H1 (cell line): Measurements from ENCODE around the gene SF3A2. TPM values are rescaled to one million over a fixed set of nuclear protein-coding genes. Genes with fewer than 3 reads are reported as not detected.
A peak's percentile ranks its signal among the peaks of the same experiment; 100 is the strongest.

ENCODE experiments used
- CTCF ChIA-PET: fragments of 300-600 bp; sonication (Branson Sonifier 250); formaldehyde crosslinking; loops from one replicate; lab custom pipeline; 2021; ENCODE audit not compliant: partially characterized antibody; lab: Charles Lee
- POLR2A ChIA-PET: fragments of 300-600 bp; sonication (Branson Sonifier 250); formaldehyde crosslinking; loops from one replicate; lab custom pipeline; 2021; ENCODE audit warnings: inconsistent platforms; ENCODE audit not compliant: partially characterized antibody; lab: Charles Lee
- DNase-seq, 2 experiments: peaks; one replicate each; pipeline versions ENCODE4 v3.0.0 to v3.0.0-alpha.2; 2010 to 2022; ENCODE audit warnings: low spot score in 2 of 2, low read depth in 1 of 2, mixed read lengths in 1 of 2
- FAIRE-seq: peaks from 2 replicates; lab custom pipeline; 2011; peaks lifted over from hg19 to GRCh38; lab: Jason Lieb, UNC
- H2AFZ ChIP-seq: 2 replicates; pipeline ENCODE4 v1.8.1; 2012; ENCODE audit warnings: low read length, inconsistent platforms
- H2AK5ac ChIP-seq: 2 replicates; pipeline ENCODE4 v1.6.1; 2013; ENCODE audit warnings: low read depth, low read length
- H2BK120ac ChIP-seq: replicated peaks from 2 replicates; pipeline ENCODE3; 2013; ENCODE audit warnings: low read depth, low read length, inconsistent platforms
- H2BK12ac ChIP-seq: 2 replicates; pipeline ENCODE4 v1.6.1; 2013; ENCODE audit warnings: low read depth, low read length
- H2BK15ac ChIP-seq: 2 replicates; pipeline ENCODE4 v1.6.1; 2013; ENCODE audit warnings: low read length
- H2BK20ac ChIP-seq: 2 replicates; pipeline ENCODE4 v1.6.1; 2013; ENCODE audit warnings: low read length
- H2BK5ac ChIP-seq: 2 replicates; pipeline ENCODE4 v1.6.1; 2013; ENCODE audit warnings: low read depth, low read length
- H3K14ac ChIP-seq: 2 replicates; pipeline ENCODE4 v1.6.1; 2013; ENCODE audit warnings: inconsistent platforms; ENCODE audit not compliant: insufficient read length
- H3K18ac ChIP-seq: 2 replicates; pipeline ENCODE4 v1.6.1; 2013; ENCODE audit warnings: low read length; ENCODE audit errors: extremely low read depth
- H3K23ac ChIP-seq: 2 replicates; pipeline ENCODE4 v1.6.1; 2013; ENCODE audit warnings: inconsistent platforms; ENCODE audit not compliant: insufficient read length
- H3K23me2 ChIP-seq: 2 replicates; pipeline ENCODE4 v1.6.1; 2013; ENCODE audit warnings: low read depth, low read length
- H3K27ac ChIP-seq: 2 replicates; pipeline ENCODE4 v1.6.1; 2011; ENCODE audit warnings: low read depth, low read length, inconsistent platforms
- H3K27me3 ChIP-seq, 4 experiments: replicated peaks in 1 of 4; 1 replicate in 1 of 4; 2 replicates in 3 of 4; pipeline versions ENCODE4 v1.6.1 to v1.8.1; 2011 to 2013; ENCODE audit warnings: low read length in 3 of 4, mild to moderate bottlenecking in 3 of 4, inconsistent platforms in 2 of 4, mixed read lengths in 2 of 4, moderate library complexity in 1 of 4; ENCODE audit not compliant: control insufficient read depth in 3 of 4, insufficient read depth in 3 of 4; ENCODE audit errors: extremely low read depth in 1 of 4
- H3K36me3 ChIP-seq, 4 experiments: 2 replicates each; pipeline versions ENCODE4 v1.6.1 to v1.8.1; 2011 to 2013; ENCODE audit warnings: mild to moderate bottlenecking in 4 of 4, low read length in 3 of 4, moderate library complexity in 2 of 4, control low read depth in 1 of 4, inconsistent platforms in 1 of 4; ENCODE audit not compliant: insufficient read depth in 4 of 4, control insufficient read depth in 2 of 4
- H3K4ac ChIP-seq: replicated peaks from 2 replicates; pipeline ENCODE3; 2013; ENCODE audit warnings: low read length, low read depth, mixed read lengths, inconsistent platforms; ENCODE audit not compliant: insufficient read length
- H3K4me1 ChIP-seq, 4 experiments: replicated peaks in 1 of 4; 1 replicate in 1 of 4; 2 replicates in 3 of 4; pipeline versions ENCODE4 v1.6.1 to v1.8.1; 2011 to 2013; ENCODE audit warnings: low read length in 3 of 4, inconsistent platforms in 2 of 4, mixed read lengths in 1 of 4; ENCODE audit not compliant: insufficient read depth in 4 of 4, control insufficient read depth in 3 of 4
- H3K4me2 ChIP-seq, 2 experiments: 2 replicates each; pipeline versions ENCODE4 v1.6.1 to v1.8.1; 2011 to 2013; ENCODE audit warnings: low read depth in 2 of 2, low read length in 2 of 2, control low read depth in 1 of 2, inconsistent platforms in 1 of 2, mild to moderate bottlenecking in 1 of 2; ENCODE audit not compliant: insufficient read depth in 1 of 2
- H3K4me3 ChIP-seq, 4 experiments: fragments of 200-600, 300-600 bp in 1 of 4; sonication (generic), shearing (Covaris generic), sonication (Bioruptor Twin) in 1 of 4; 2 replicates each; pipeline versions ENCODE4 v1.5.1 to v1.8.1; 2011 to 2016; ENCODE audit warnings: low read length in 4 of 4, low read depth in 3 of 4, control low read depth in 2 of 4, inconsistent platforms in 2 of 4, mild to moderate bottlenecking in 2 of 4, mixed read lengths in 1 of 4, moderate library complexity in 1 of 4; ENCODE audit not compliant: insufficient read depth in 2 of 4; ENCODE audit errors: extremely low read depth in 1 of 4
- H3K56ac ChIP-seq: replicated peaks from 2 replicates; pipeline ENCODE3; 2013; ENCODE audit warnings: low read depth, mild to moderate bottlenecking, mixed read lengths, low read length, inconsistent platforms; ENCODE audit not compliant: insufficient read length
- H3K79me1 ChIP-seq: 2 replicates; pipeline ENCODE4 v1.6.1; 2013; ENCODE audit warnings: low read depth, low read length, control low read depth
- H3K79me2 ChIP-seq, 2 experiments: 2 replicates each; pipeline versions ENCODE4 v1.6.1 to v1.8.1; 2012 to 2013; ENCODE audit warnings: low read length in 2 of 2, mild to moderate bottlenecking in 2 of 2, inconsistent platforms in 1 of 2; ENCODE audit not compliant: insufficient read depth in 2 of 2, control insufficient read depth in 1 of 2
- H3K9ac ChIP-seq, 4 experiments: replicated peaks in 1 of 4; 1 replicate in 1 of 4; 2 replicates in 3 of 4; pipeline versions ENCODE4 v1.6.1 to v1.8.1; 2011 to 2013; ENCODE audit warnings: low read depth in 3 of 4, low read length in 3 of 4, control low read depth in 2 of 4, mild to moderate bottlenecking in 2 of 4, moderate library complexity in 2 of 4, inconsistent platforms in 1 of 4; ENCODE audit errors: extremely low read depth in 1 of 4
- H3K9me3 ChIP-seq, 2 experiments: 2 replicates each; pipeline versions ENCODE4 v1.6.1 to v1.8.1; 2012 to 2013; ENCODE audit warnings: mild to moderate bottlenecking in 2 of 2, moderate library complexity in 2 of 2, control low read depth in 1 of 2, inconsistent platforms in 1 of 2, low read depth in 1 of 2, low read length in 1 of 2, mixed read lengths in 1 of 2; ENCODE audit not compliant: insufficient read depth in 2 of 2
- H4K20me1 ChIP-seq, 2 experiments: replicated peaks in 1 of 2; 2 replicates each; pipeline versions ENCODE3 to v1.8.1; 2011 to 2013; ENCODE audit warnings: inconsistent platforms in 2 of 2, low read length in 2 of 2, mild to moderate bottlenecking in 1 of 2; ENCODE audit not compliant: insufficient read depth in 2 of 2, control insufficient read depth in 1 of 2
- H4K5ac ChIP-seq: 2 replicates; pipeline ENCODE4 v1.6.1; 2013; ENCODE audit warnings: low read length, low read depth, mixed read lengths, inconsistent platforms; ENCODE audit not compliant: insufficient read length
- H4K8ac ChIP-seq: 2 replicates; pipeline ENCODE4 v1.8.0; 2013; ENCODE audit warnings: mild to moderate bottlenecking, moderate library complexity, low read length, inconsistent platforms; ENCODE audit not compliant: insufficient read depth; ENCODE audit errors: extremely low read depth
- H4K91ac ChIP-seq: replicated peaks from 2 replicates; pipeline ENCODE3; 2013; ENCODE audit warnings: low read length, mixed read lengths, inconsistent platforms; ENCODE audit not compliant: insufficient read length
- CHD2 ChIP-seq: IDR thresholded peaks from 2 replicates; pipeline ENCODE4 v1.6.1; 2012; ENCODE audit warnings: low read length, improper control_type of control experiment
- JUND ChIP-seq: IDR thresholded peaks from 2 replicates; pipeline ENCODE4 v1.6.1; 2011; ENCODE audit warnings: mild to moderate bottlenecking, improper control_type of control experiment, low read length
- KDM5A ChIP-seq: fragments of 200-600 bp; IDR thresholded peaks from 2 replicates; pipeline ENCODE4 v1.7.1; 2012; ENCODE audit warnings: mild to moderate bottlenecking, low read length, inconsistent platforms, mixed read lengths
- WGBS, 2 experiments: shearing (Covaris generic) in 1 of 2; methylation state at CpG; one replicate each; pipeline versions ENCODE4 v1.1.6 to v1.1.7; 2013 to 2015; ENCODE audit warnings: low lambda C conversion rate in 2 of 2, mixed read lengths in 2 of 2, inconsistent platforms in 1 of 2, low coverage in 1 of 2, missing lambda C conversion rate in 1 of 2; ENCODE audit not compliant: insufficient replicate concordance in 2 of 2, insufficient coverage in 1 of 2, insufficient read length in 1 of 2; ENCODE audit errors: extremely low coverage in 1 of 2, missing lambda C conversion rate in 1 of 2; 5-methylcytosine and 5-hydroxymethylcytosine counted together
- polyA plus RNA-seq, 7 experiments: library from polyadenylated mRNA; depleted of rRNA in 3 of 7; stranded (reverse) in 5 of 7; unstranded in 2 of 7; fragments of >200 nt in 5 of 7; fragments of 200-250 nt in 2 of 7; gene quantifications; 1 replicate in 5 of 7; 2 replicates in 1 of 7; 4 replicates in 1 of 7; pipeline versions ENCODE4 v1.2.1 to v1.2.3, GENCODE V29; 2011 to 2013; ENCODE audit warnings: missing spikeins in 2 of 7, mixed read lengths in 2 of 7
- total RNA-seq: library from RNA; stranded (reverse); fragmentation: NEBNext Ultra II Directional; extraction: Animal tissue kit (Norgen Biotek cat#: 25700); gene quantifications from 2 replicates; pipeline ENCODE4 v1.2.1, GENCODE V29; 2021

Gene SF3A2
- total and polyA plus RNA-seq, 2 of the 8 experiments (the other 6 are each of a cell fraction or from before 2014, with no cell fraction given) = 15.3 to 146 TPM

GRCh38 chr19:2216361-2217225 lies 20.0 kb upstream of the SF3A2 start:
- Histone ChIP-seq H4K20me1 (peaks cover 0 to 13% of the 10 kb centered on the region in 2 experiments), H3K56ac (no peak overlapping the region), H3K79me2 (no peaks in the 10 kb centered on the region), H2AK5ac (no peak overlapping the region), H3K9ac (no peak overlapping the region), H2AFZ (no peak overlapping the region), H3K36me3 (peaks cover 13 to 46% (median 32%) of the 10 kb centered on the region in 4 experiments; a peak in 7 of 8 replicates), H4K8ac (peak overlapping the region; percentile 35), H4K91ac (no peak overlapping the region), H3K23me2 (no peaks in the 10 kb centered on the region), H2BK120ac (no peak overlapping the region), H2BK5ac (no peak overlapping the region; the same call in 1 of the 2 replicates), H3K4me1 (no peaks in the 10 kb centered on the region), H2BK12ac (no peak overlapping the region), H3K4ac (no peak overlapping the region), H3K27ac (no peak overlapping the region), H3K9me3 (no peaks in the 10 kb centered on the region), H3K4me2 (no peak overlapping the region), H3K23ac (no peak overlapping the region), H3K27me3 (no peaks in the 10 kb centered on the region), H3K18ac (no peak overlapping the region), H3K4me3 (no peak overlapping the region), H3K79me1 (no peaks in the 10 kb centered on the region; the same call in 1 of the 2 replicates), H3K14ac (no peak overlapping the region), H2BK20ac (no peak overlapping the region), H4K5ac (no peak overlapping the region), H2BK15ac (no peak overlapping the region)
- FAIRE-seq = no peak
- 95% methylated on average over 38 of the region's 43 CpGs; no CpG with 5 or more reads in 1 of the 2 experiments for WGBS, 2 experiments
- POLR2A ChIA-PET = interaction anchor here (1.0 to 2.4 kb wide), 4 partner anchors 9 to 17 kb away, joined by 3 to 5 read pairs (median 4); no protein-coding TSS in a partner anchor
- TF ChIP-seq JUND (no peak), KDM5A (no peak), CHD2 (no peak)
- CTCF ChIA-PET = interaction anchor here (0.6 to 8.1 kb wide), 12 partner anchors 9 to 280 kb away, joined by 3 to 50 read pairs (median 3); no protein-coding TSS in a partner anchor
- DNase-seq = no peak
